ENCODE results near the gene STK32A.
A peak's percentile ranks its signal among the peaks of the same experiment; 100 is the strongest.

Gene STK32A

DNA sequence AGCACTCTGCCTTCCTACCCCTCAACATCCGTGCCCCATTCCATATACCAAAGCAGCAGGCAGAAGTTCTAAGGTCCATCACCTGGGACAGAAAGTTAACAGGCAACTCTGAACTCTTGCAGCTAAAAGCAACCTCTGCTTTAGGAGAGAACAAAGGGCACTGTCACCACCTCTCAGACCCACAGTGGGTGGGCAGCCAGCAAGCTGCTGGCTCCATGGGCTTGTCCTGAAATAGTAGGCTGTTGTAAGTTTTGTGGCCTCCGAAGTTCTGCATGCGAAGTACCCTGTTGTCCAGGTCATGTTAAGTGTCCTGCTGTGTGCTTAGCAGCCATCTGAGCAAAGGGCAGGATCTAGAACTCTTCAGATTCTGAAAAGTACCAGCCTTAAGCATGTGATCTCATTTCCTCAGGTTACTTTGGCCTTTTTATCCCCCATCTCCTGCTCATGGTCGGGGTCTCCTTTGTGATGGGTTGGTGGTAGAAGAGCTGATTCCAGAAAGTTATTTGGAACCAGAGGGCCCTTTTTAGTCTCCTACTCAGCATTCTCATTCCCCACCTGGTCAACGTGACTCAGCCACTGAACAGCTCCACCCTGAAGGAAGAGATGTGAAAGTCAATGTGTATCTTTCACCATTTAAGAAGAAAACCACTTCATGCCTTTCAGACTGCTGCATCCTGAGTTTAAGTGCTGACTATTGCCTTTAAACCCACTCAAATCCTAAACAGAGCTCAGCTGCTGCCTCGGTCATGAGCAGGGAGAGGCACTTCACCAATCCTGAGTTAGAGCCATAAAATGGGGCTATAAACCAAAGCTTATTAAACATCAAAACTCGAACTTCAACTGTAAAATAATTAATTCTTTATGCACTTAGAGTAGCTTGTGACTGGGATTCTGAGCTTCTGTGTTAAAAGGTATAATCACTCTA, 153.6 kb downstream of the STK32A start:
- no peaks in the 10 kb centered on the region for H3K4me1 ChIP-seq (ENCODE audit: control insufficient read depth, insufficient read depth, low read length)
- peaks cover 2% of the 10 kb centered on the region for H3K36me3 ChIP-seq (ENCODE audit: control insufficient read depth, insufficient read depth, low read length)
- no peak overlapping the region for H3K4me3 ChIP-seq (ENCODE audit: low read length)
- H3K9ac ChIP-seq (ENCODE audit: low read length), result no peak overlapping the region
- no peak overlapping the region for H3K27ac ChIP-seq (ENCODE audit: low read depth, low read length)
- H3K27me3 ChIP-seq (ENCODE audit: control insufficient read depth, insufficient read depth, low read length), result no peaks in the 10 kb centered on the region

DNA sequence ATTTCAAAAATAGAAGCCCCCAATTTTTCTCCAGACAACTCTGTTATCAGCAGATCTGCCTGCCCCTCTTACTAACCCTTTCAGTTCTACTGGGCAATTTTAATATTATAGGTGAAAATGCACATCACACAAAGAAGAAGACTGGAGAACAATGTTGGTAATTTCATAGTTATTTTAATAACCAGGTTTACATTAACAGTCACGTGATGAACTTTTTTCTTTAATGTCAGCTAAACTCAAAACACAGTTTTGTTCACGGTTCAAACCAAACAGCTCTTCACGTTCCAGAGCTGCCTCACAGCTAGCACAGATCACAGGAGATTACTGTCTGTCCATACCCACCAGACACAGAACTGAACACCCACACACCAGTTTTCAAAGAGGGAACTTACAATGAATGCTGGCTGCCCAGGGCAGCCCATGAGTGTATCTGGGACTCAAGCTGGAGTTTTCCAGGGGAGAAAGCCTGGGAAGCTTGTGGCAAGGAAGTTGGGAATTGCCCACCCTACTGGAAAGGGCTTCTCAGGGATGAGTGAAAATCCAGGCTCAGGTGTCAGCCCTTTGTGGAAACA, 155.9 kb downstream of the STK32A start:
- Histone ChIP-seq H3K27ac (ENCODE audit: low read depth, low read length) (no peak overlapping the region), H3K27me3 (ENCODE audit: control insufficient read depth, insufficient read depth, low read length) (no peaks in the 10 kb centered on the region), H3K4me3 (ENCODE audit: low read length) (no peak overlapping the region), H3K36me3 (ENCODE audit: control insufficient read depth, insufficient read depth, low read length) (peaks cover 5% of the 10 kb centered on the region), H3K9ac (ENCODE audit: low read length) (no peak overlapping the region), H3K4me1 (ENCODE audit: control insufficient read depth, insufficient read depth, low read length) (no peaks in the 10 kb centered on the region)

DNA sequence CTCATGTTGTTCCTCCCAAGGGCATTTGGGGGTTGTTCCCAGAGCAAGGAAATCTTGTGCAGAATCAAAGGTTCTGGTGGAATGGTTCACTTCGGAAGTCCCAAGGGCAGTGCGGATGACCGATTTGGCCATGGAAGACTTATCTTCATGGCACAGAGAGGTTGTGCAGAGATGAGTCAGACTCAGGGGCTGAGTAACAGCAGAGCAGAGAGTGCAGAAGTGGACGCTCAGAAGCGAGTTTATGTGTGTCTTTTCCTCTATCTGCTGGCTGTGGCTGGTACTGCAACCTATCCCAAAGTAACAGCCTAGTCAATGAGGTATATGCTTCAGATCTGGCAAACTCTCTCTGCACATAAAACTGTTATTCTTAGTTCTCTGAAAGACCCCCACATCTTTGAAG, 157.0 kb downstream of the STK32A start:
- H3K36me3 ChIP-seq (ENCODE audit: control insufficient read depth, insufficient read depth, low read length), result peaks cover 8% of the 10 kb centered on the region
- no peak overlapping the region for H3K9ac ChIP-seq (ENCODE audit: low read length)
- H3K4me3 ChIP-seq (ENCODE audit: low read length), result no peak overlapping the region
- no peak overlapping the region for H3K27ac ChIP-seq (ENCODE audit: low read depth, low read length)
- H3K27me3 ChIP-seq (ENCODE audit: control insufficient read depth, insufficient read depth, low read length), result no peaks in the 10 kb centered on the region
- H3K4me1 ChIP-seq (ENCODE audit: control insufficient read depth, insufficient read depth, low read length), result no peaks in the 10 kb centered on the region

DNA sequence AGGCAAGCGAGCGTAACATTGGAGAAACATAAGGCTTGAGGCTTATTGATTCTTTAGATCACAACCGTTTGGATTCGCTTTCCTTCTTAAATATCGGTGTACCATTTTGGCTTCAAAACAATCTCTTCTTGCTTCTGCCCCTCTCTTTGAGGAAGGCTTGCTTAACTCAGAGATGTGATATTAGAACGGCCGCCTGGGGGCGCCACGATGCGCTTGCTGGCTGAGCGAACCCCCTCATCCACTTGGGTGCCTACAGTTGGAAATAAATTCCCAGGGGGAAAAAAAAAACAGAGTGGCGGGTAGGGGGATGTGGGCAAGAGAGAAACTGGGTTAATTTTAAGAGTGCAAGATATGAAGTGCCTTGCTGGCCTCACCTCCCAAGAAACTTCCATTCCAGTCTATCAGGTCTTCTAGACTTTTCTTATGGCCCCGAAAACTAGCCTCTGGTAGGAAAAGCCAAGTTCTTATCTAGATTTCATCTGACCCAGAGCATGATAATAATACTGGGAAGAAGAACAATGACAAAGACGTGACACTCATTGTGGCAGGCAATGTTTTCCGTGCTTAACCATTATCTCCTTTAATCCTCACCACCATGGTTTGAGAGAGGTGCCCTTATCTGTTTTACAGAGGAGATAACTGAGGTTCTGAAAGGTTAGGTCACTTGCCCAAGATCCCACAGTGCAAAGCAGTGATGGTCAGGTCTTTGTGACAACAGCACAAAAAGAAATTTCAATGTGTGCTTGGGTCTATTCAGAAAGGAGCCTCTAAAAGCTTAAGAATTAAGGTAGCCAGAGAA, 159.2 kb downstream of the STK32A start:
- Histone ChIP-seq H3K27ac (ENCODE audit: low read depth, low read length) (no peak overlapping the region), H3K4me3 (ENCODE audit: low read length) (no peak overlapping the region), H3K4me1 (ENCODE audit: control insufficient read depth, insufficient read depth, low read length) (no peaks in the 10 kb centered on the region), H3K9ac (ENCODE audit: low read length) (no peak overlapping the region), H3K27me3 (ENCODE audit: control insufficient read depth, insufficient read depth, low read length) (no peaks in the 10 kb centered on the region), H3K36me3 (ENCODE audit: control insufficient read depth, insufficient read depth, low read length) (peaks cover 22% of the 10 kb centered on the region)

DNA sequence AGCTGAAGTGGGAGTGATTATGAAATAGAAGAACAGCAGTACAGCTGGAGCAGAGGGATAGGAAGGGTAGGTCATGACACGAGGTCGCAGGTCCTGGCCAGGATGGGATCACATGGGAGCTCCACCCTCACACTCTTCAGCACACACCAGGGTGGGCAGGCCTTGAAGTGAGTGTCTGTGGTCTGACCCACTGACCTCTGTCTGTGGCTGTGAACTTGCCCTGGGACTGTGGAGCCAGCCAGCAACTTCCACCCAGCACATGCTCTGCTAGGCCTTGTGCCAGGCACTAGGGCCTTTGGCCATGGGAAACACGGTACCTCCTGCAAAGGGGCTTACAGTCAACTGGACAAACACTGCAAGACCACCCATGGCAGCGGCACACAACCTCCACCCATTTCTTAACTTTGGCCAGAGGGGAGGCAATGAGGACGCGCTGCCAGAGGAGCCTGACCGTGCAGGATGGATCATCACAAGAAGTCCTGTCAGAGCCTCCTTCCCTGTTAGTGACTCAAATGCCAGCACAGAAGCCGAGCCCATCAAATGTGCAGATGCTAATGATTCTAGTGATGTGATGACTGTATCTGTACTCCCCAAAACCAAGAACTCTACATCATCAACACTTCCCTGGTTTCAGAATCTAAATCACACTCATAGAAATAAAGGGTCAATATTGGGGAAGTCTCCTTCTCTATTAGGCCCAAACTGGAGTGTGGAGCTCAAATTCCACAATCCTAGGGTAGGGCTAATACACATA, 161.4 kb downstream of the STK32A start:
- Histone ChIP-seq H3K9ac (ENCODE audit: low read length) (no peak overlapping the region), H3K36me3 (ENCODE audit: control insufficient read depth, insufficient read depth, low read length) (peaks cover 29% of the 10 kb centered on the region), H3K27me3 (ENCODE audit: control insufficient read depth, insufficient read depth, low read length) (no peaks in the 10 kb centered on the region), H3K4me1 (ENCODE audit: control insufficient read depth, insufficient read depth, low read length) (no peaks in the 10 kb centered on the region), H3K27ac (ENCODE audit: low read depth, low read length) (no peak overlapping the region), H3K4me3 (ENCODE audit: low read length) (no peak overlapping the region)

DNA sequence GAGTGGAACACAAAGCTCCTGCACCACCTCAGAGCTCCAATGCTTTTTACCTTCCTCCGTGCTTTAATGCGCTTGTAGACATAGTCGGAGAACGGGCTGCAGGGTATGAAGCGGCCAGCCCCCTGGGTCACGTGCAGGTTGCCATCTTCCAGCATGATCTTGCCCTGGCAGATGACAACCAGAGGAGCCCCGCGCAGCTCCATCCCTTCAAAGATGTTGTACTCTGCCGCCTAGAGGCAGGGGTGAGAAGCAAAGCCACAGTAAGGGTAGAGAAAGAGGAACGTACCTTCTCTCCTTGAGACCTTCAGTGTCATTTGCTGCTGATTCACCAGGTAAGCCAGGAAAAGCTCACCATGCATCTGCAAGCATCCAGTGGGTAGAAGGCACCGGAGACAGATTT, 162.8 kb downstream of the STK32A start:
- Histone ChIP-seq H3K4me1 (ENCODE audit: control insufficient read depth, insufficient read depth, low read length) (no peaks in the 10 kb centered on the region), H3K36me3 (ENCODE audit: control insufficient read depth, insufficient read depth, low read length) (peaks cover 29% of the 10 kb centered on the region), H3K9ac (ENCODE audit: low read length) (no peak overlapping the region), H3K27ac (ENCODE audit: low read depth, low read length) (no peak overlapping the region), H3K27me3 (ENCODE audit: control insufficient read depth, insufficient read depth, low read length) (no peaks in the 10 kb centered on the region), H3K4me3 (ENCODE audit: low read length) (no peak overlapping the region)

DNA sequence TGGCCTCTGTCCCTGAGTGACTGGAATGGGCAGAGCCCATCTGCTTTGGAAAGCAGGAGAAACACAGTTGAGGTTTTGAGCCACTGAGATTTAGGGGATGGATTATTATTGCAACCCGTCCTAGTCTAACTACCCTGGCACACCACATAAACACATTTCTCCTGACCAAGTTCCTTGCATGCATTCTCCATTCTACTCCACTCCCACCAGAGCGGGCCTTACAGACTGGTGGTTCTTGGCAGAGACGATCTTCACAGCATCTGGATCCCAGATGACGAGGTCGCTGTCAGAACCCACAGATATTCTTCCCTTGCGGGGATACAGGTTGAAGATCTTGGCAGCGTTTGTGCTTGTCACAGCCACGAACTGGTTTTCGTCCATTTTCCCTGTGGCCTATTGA, 164.0 kb downstream of the STK32A start:
- Histone ChIP-seq H3K36me3 (ENCODE audit: control insufficient read depth, insufficient read depth, low read length) (peaks cover 24% of the 10 kb centered on the region), H3K27ac (ENCODE audit: low read depth, low read length) (no peak overlapping the region), H3K27me3 (ENCODE audit: control insufficient read depth, insufficient read depth, low read length) (no peaks in the 10 kb centered on the region), H3K9ac (ENCODE audit: low read length) (no peak overlapping the region), H3K4me1 (ENCODE audit: control insufficient read depth, insufficient read depth, low read length) (peaks cover 4% of the 10 kb centered on the region), H3K4me3 (ENCODE audit: low read length) (no peak overlapping the region)

DNA sequence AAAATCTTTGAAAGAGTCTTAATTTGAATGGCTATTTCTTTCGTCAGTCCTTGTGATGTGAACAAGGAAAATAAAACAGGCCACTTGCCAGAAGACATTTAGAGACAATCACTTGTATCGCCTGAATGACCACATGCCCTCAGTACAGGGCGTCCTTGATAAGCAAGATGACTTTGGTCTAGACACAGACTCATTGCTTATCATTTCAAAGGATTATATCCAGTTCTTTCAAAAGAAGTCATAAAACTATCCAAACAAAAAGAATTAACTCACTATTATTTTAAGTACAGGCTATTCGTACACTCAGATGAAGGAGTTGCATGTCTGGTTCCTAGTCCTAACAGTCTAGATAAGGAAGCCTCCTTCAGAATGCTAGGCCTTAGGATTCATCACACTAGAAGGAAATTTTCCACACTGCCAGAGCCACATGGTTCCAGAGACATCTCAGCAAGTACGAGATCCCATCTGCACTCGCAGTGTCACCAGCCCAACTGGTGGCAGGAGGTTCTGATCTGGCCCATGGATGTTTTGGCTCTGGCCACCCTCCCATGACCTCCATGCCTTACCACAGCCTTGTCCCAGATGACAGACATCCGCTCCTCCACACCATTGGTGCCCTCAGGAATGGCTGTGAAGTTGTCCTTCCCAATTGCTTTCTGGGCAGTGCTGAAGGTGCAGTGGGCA, 165.4 kb downstream of the STK32A start:
- Histone ChIP-seq H3K27ac (ENCODE audit: low read depth, low read length) (no peak overlapping the region), H3K36me3 (ENCODE audit: control insufficient read depth, insufficient read depth, low read length) (peaks cover 24% of the 10 kb centered on the region), H3K9ac (ENCODE audit: low read length) (no peak overlapping the region), H3K4me3 (ENCODE audit: low read length) (no peak overlapping the region), H3K27me3 (ENCODE audit: control insufficient read depth, insufficient read depth, low read length) (no peaks in the 10 kb centered on the region), H3K4me1 (ENCODE audit: control insufficient read depth, insufficient read depth, low read length) (peaks cover 18% of the 10 kb centered on the region)

DNA sequence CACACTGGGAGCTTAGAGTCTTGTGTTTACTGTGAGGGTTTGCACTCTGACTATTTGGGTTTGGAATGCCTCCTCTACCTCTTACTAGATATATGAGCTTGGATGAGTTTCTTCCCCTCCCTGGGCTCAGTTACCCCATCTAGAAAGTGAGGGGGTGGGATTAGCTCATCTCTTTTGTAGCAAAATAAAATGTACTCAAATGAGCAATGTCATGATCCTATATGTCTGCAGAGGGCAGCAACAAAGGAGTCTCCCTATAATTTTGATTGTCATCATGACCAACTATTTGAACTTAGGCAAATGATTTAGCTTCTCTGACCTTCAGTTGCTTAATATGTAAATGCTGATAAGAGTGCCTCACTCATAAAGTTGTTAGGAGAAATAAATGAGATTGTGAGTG, 166.1 kb downstream of the STK32A start:
- no peak overlapping the region for H3K9ac ChIP-seq (ENCODE audit: low read length)
- H3K4me3 ChIP-seq (ENCODE audit: low read length), result no peak overlapping the region
- no peak overlapping the region for H3K27ac ChIP-seq (ENCODE audit: low read depth, low read length)
- H3K36me3 ChIP-seq (ENCODE audit: control insufficient read depth, insufficient read depth, low read length), result peaks cover 26% of the 10 kb centered on the region
- H3K4me1 ChIP-seq (ENCODE audit: control insufficient read depth, insufficient read depth, low read length), result peaks cover 24% of the 10 kb centered on the region
- H3K27me3 ChIP-seq (ENCODE audit: control insufficient read depth, insufficient read depth, low read length), result no peaks in the 10 kb centered on the region

DNA sequence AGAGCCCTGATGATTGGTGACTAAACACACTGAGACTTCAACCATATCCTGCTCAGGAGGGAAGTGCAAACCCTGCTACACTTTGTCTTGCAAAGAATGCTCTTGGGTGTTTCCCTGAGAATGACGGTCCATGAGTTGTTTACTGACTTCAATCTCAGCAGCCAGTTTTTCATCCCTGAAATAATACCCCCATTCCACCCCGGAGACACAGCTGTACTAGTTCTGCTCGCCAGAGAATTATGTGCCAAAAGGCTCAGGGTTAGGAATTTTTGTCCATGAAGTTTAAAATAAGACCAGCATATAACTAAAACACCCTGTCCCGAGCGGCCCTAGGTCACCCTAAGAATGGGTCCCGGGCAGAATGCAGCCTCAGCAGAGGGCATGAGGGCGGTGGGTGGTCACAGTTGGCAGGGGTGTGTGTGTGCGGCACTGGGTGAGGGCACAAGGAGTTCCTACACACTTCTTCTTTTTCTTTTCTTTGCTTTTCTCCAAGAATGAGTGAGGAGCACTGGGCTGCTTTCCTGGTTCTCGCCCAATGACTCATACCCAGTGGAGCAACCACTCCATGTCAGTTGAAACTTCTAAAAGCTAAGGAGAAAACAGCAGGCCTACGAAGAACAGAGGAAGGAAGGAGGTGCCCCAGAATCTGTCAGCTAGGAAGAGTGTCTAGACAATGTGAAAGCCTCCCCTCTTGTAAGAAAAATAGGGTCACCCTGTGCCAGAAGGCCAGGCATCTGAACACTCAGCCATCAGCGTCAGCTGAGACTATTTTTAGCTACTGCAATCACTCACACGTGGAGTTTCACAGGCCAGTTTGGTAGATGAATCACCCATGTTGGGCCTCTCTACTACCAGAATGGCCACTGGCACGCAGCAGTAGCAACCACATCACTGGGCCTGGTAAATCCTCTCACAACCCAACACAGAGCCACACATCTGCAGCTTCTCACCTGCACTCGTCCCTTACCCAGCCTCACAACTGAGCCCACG, 169.1 kb downstream of the STK32A start:
- no peak overlapping the region for H3K9ac ChIP-seq (ENCODE audit: low read length)
- peak overlapping the region; percentile 92 for H3K27ac ChIP-seq (ENCODE audit: low read depth, low read length)

DNA sequence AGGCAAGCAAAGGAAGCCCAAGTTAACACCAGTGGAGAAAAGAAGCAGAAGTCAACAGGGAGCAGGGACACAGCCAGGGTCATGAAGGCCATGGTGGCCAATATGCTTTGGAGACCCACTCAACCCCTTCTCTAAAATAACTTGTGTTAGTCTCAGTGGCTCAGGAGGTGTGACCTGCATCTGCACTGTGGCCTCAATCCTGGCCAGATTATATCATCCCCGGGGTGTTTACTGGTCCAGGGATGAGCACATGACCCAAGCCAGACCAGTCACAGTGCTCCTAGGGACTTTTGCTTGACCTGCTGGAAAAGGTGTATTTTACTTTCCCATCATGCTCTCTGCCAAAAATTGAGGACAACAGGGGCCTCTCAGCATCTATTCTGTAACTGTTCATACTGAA, 169.9 kb downstream of the STK32A start:
- Histone ChIP-seq H3K27me3 (ENCODE audit: control insufficient read depth, insufficient read depth, low read length) (no peaks in the 10 kb centered on the region), H3K4me1 (ENCODE audit: control insufficient read depth, insufficient read depth, low read length) (peaks cover 41% of the 10 kb centered on the region), H3K27ac (ENCODE audit: low read depth, low read length) (peak overlapping the region; percentile 92), H3K36me3 (ENCODE audit: control insufficient read depth, insufficient read depth, low read length) (peaks cover 16% of the 10 kb centered on the region), H3K4me3 (ENCODE audit: low read length) (no peak overlapping the region), H3K9ac (ENCODE audit: low read length) (no peak overlapping the region)

More for the DNA sequence above, 169.1 kb downstream of the STK32A start:
- Histone ChIP-seq H3K4me3 (ENCODE audit: low read length) (no peak overlapping the region), H3K27me3 (ENCODE audit: control insufficient read depth, insufficient read depth, low read length) (no peaks in the 10 kb centered on the region), H3K4me1 (ENCODE audit: control insufficient read depth, insufficient read depth, low read length) (peaks cover 41% of the 10 kb centered on the region), H3K36me3 (ENCODE audit: control insufficient read depth, insufficient read depth, low read length) (peaks cover 15% of the 10 kb centered on the region)
